Hematopoietic multipotent progenitor cell (in vitro differentiated cells): Measurements from ENCODE around the gene CFAP77. TPM values are rescaled to one million over a fixed set of nuclear protein-coding genes. Genes with fewer than 3 reads are reported as not detected.

Experiments used
- DNase-seq, 3 donors: peaks; one replicate each; pipeline ENCODE4 v3.0.0-alpha.2; 2011 to 2015; ENCODE audit warnings: low read depth in 2 of 3, low spot score in 2 of 3
- total RNA-seq: library from RNA; depleted of rRNA; stranded (reverse); fragments of >200 nt; gene quantifications from one replicate; pipeline ENCODE4 v1.2.3, GENCODE V29; 2012

The CFAP77 gene
- total RNA-seq, 1 donor = not detected

DNA sequence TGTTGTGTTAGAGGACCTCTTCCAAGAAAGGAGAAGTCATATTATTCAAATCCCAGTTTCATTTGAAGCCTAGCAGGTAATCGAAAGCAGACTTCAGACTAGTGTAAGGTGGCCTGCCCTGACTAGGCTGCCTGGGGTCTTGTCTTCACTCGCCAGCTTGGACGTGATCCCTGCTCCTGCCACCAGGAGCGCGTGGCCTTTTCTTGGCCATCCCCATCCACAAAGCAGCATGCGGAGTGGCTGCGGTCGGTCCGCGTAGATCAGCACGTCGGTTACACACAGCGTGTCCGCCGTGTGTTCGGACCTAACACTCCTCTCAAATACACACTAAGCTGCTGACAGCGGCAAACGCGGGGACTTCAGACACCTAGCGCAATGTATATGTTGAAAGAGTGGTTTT lies 37.3 kb downstream of the CFAP77 start:
- DNase-seq = peak in 1 of 3 donors; percentile 7

- no peak for DNase-seq
Observed at GRCh38 chr9:132447902-132448301, 37.9 kb downstream of the CFAP77 start.

DNA sequence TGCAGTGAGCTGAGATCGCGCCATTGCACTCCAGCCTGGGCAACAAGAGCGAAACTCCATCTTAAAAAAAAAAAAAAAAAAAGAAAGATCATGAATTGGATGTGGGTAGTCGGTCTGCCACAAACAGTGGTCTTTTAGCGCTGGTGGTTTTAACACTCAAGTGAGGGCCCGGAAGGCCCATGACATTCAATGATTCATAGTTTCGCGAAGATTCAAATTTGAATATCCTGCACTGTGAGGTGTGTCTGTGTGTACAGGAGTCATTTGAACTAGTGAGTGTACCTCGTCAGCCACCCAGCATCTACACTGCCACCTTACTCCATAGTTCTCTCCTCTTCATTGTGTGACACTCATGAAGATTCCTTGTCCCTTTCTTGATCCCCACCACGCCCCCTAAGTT lies 41.3 kb downstream of the CFAP77 start:
- peak in 1 of 3 donors; percentile 4 for DNase-seq

- no peak for DNase-seq
Observed at GRCh38 chr9:132456241-132456640, 46.2 kb downstream of the CFAP77 start.

GRCh38 chr9:132457504-132458236 lies 47.7 kb downstream of the CFAP77 start:
- no peak for DNase-seq

GRCh38 chr9:132458432-132458831 lies 48.4 kb downstream of the CFAP77 start:
- no peak for DNase-seq

GRCh38 chr9:132459661-132460060 lies 49.6 kb downstream of the CFAP77 start:
- DNase-seq = no peak

GRCh38 chr9:132460240-132460639 lies 50.2 kb downstream of the CFAP77 start:
- no peak for DNase-seq

DNA sequence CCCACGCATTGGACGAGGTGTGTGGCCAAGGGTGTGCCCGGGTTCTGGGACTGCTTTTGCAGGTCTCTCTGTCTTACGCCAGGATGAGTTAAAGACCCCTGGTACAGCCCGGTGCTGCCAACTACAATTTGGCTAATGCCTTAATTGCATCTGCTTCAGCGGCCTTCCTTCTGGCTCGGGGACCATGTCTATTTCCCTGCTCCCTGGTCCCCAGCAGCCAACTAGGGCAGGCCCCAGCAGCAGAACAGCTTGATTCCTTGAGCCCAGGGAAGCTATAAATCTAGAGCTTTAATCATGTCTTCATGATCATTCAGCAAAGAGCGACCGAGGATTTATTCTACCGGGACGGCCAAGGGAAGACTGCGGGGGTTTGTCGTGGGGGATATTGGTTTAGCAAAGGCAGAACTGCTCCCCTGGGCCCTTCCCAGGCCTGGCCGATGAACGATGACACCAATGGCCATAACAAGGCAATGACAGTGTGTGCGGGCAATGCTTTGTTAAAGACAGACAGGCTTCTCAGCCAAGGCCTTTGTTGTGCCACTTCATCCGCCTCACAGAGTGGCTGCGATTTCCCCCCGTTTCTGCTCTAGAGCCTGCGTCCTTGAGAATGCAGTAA lies 51.4 kb downstream of the CFAP77 start:
- no peak for DNase-seq

DNA sequence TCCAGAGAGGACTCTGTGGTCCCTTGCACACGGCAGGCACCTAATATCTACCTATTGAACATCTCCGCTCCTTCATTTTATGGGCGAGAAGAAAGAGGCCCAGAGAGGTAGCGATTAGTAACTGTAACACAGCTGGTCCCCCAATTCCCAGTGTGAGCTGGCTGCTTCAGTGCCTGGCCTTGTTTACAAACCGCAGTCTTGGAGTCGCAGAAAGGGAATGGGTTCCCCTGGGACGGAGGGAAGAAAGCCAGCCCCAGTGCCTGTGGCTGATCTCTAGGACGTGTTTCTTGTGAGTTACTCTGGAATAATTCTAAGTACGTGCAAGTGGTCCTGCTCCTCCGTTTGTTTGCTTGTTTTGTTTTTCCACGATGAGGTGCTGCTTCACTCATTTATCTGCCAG lies 52.0 kb downstream of the CFAP77 start:
- no peak for DNase-seq

DNA sequence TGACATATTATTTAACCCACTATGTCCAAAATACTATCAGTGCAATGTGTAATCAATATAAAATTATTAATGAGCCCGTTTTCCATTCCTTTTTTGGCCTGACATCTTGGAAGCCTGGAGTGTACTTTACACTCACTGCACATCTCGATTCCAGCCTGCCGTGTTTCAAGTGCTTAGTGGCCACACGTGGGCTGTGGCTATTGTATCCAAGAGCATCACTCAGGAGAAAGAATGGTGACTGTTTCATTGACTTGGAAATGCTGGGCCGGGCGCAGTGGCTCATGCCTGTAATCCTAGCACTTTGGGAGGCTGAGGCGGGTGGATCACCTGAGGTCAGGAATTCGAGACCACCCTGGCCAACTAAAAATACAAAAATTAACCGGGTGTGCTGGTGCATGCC lies 54.5 kb downstream of the CFAP77 start:
- no peak for DNase-seq

DNA sequence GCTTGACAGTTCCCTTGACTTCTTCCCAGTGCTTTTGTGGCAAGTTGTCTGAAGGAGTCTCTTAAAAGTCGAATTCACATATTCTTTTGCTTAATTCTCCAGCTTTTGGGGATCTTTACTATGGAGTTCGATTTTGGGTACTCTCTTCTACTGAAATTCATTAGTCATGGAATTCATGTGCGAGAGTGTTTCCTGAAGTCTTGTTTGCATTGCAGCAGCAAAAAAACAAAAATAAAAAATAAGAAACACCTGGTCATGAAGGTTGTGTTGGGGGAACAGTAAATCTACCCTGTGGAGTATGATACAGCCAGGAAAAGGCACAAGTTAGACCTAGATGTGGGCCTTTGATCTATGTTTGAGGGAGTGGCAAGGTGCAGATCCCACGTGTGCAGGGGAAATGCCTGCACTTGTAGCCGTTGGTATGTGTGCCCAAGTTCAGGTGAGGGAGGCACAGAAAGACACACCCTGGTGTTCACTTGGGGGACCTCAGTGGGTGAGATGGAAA lies 55.2 kb downstream of the CFAP77 start:
- DNase-seq = no peak

DNA sequence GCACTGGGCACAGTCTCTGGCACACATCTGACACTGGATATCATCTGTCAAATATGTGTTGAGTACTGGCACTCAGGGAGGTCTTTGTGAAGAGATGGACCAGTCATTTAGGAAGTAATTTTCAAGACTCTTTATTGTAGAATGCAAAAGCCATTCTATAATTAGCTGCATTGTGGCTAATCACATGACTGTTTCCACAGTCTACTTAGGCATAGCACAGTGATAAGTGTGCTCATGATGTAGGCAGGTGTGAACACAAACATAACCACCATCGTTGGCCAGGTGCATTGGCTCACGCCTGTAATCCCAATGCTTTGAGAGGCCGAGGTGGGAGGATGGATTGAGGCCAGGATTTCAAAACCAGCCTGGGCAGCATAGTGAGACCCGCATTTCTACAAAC lies 62.2 kb downstream of the CFAP77 start:
- no peak for DNase-seq

GRCh38 chr9:132472599-132472998 lies 62.6 kb downstream of the CFAP77 start:
- no peak for DNase-seq

- no peak for DNase-seq
Observed at GRCh38 chr9:132474253-132474652, 64.2 kb downstream of the CFAP77 start.

GRCh38 chr9:132478353-132479050 lies 68.5 kb downstream of the CFAP77 start:
- DNase-seq = no peak

- DNase-seq = no peak
Observed at GRCh38 chr9:132479733-132480132, 69.7 kb downstream of the CFAP77 start.

DNA sequence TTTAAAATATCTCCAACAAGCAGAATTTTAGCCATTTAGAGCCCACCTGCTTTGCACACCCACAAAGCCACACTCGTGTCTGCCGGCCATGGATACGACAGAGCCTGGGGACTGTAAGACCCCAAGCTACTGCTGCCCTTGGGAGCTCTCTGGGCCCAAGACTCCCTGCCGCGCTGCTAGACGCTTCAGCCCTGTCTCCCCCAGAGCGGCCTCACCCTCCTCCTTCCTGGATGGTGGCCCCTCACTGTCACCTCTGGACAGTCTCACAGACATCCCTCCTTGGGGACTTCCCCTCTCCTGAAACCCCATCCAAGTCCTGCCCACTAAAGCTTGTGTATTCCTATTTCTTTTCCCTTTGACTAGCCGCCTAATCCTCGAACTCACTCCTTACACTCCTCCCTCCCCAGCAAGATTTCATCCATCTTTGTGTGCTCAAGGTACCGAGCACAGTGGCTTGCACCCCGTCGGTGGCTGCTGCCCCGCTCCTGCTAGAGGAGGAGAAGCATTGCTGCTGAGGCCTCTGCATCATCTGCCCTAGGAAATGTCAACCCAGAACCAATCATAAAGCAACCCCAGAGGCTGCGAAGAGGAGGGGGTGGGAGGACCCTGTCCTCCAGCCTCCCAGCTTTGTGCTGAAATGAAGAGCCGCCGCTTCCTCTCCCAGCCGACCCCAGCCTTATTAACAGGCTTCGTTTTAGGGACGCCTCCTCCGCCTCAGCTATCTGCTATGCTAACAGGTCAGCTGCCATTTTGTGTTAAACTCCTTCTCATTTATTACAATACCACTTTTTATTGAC lies 71.2 kb downstream of the CFAP77 start:
- no peak for DNase-seq

DNA sequence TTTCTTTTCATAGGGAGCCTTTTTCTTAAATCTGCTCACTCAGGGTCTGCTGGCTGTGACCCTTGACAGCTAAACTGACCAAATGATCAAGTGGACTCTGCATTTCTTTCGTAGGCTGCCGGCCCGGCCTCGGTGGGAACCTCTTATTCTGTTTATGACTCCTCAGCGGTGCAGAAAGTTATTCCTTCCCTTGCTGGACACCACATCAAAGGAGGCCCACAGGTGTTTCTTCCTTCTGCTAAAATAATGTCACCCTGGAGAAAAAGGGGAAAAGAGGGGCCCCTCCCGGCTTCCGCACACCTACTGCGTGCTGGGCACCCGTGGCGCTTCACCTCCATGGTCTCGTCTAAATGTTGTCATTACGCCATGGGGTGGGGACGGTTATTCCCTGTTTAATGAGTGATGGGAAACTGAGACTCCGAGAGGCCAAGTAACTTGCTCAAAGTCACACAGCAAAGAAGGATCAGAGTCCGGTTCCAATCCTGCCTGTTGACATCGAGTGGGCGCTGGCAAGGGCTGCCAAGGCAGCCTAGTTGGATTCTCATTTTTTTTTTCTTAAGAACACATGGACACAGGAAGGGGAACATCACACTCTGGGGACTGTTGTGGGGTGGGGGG lies 72.3 kb downstream of the CFAP77 start:
- no peak for DNase-seq

DNA sequence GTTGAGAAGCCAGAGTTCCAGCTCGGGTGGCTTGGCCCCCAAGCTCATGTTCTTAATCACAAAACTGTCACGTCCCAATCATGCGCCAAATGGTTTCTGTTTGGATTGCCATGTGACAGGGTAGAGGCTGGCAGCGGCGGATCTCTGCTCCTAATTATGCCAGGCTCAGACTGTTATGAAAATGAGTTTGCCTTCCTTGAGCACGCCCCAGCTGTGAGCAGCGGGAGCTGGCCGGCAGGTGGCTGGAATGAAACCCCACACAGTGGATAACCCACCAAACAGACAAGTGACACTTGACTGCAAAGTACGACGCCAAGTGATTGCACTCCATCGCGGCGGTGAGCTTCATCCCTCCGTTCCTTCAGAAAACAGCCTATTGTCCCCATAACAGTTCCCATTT lies 75.4 kb downstream of the CFAP77 start:
- no peak for DNase-seq
